Lower leg skin (tissue), 3 donors: ENCODE measurements around the gene ACSF3.

ENCODE experiments used
- POLR2A ChIP-seq, 2 donors: fragments of 450-650 bp; IDR thresholded peaks; one replicate each; pipeline ENCODE4 v1.6.1; 2016 to 2017; ENCODE audit warnings: antibody characterized with exemption in 2 of 2, mild to moderate bottlenecking in 1 of 2, moderate library complexity in 1 of 2
- TF ChIP-seq, protein P1 (sequence below), 3 donors: fragments of 450-650 bp; IDR thresholded peaks; one replicate each; pipeline ENCODE4 v1.5.1; 2016; ENCODE audit warnings: antibody characterized with exemption in 3 of 3, mild to moderate bottlenecking in 3 of 3, moderate library complexity in 2 of 3

DNA sequence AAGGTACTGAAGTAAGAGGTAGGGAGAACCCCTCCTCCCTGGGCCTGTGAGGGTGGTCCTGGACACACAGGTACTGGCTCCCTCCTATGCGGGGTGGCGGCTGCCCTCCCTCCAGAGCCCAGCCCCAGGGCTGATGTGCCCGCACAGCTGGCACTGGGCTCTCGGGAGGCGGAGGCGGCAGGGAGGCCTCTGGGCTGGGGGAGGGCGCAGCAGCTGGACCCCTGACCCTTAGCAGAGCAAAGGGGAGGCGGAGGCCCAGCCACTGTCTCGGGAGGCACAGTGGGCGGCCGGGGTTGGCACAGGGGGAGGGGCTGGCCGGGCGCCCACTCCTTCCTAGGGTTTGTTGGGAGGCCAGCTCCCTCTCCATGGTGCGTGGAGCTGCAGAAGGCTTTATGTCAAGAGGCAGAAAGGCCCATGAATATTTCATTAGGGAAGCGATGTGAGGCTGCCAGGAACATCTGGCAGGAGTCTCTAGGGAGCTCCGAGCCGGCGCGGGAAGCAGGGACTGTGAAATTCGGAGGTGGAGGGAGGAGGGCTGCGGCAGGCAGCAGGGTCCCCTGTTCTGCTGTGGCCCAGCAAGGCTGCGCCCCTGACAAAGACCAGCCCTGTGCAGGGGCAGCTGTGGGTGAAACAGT lies 44.1 kb upstream of the ACSF3 start:
- TF ChIP-seq, protein P1, sequence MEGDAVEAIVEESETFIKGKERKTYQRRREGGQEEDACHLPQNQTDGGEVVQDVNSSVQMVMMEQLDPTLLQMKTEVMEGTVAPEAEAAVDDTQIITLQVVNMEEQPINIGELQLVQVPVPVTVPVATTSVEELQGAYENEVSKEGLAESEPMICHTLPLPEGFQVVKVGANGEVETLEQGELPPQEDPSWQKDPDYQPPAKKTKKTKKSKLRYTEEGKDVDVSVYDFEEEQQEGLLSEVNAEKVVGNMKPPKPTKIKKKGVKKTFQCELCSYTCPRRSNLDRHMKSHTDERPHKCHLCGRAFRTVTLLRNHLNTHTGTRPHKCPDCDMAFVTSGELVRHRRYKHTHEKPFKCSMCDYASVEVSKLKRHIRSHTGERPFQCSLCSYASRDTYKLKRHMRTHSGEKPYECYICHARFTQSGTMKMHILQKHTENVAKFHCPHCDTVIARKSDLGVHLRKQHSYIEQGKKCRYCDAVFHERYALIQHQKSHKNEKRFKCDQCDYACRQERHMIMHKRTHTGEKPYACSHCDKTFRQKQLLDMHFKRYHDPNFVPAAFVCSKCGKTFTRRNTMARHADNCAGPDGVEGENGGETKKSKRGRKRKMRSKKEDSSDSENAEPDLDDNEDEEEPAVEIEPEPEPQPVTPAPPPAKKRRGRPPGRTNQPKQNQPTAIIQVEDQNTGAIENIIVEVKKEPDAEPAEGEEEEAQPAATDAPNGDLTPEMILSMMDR (IDR thresholded peaks at IDR 0.05): no peak
- TF ChIP-seq POLR2A (IDR thresholded peaks at IDR 0.05): no peak
